K562 treated with DMSO at 1 percent for 48 hours (cell line): ENCODE measurements around the gene F8A1. TPM values are rescaled to one million over a fixed set of nuclear protein-coding genes. Genes with fewer than 3 reads are reported as not detected.

Source experiments
- total RNA-seq: library from RNA; unstranded; fragments of 300-600 nt; gene quantifications from 2 replicates; pipeline ENCODE4 v1.2.3, GENCODE V29; 2022; ENCODE audit warnings: low replicate concordance; ENCODE audit errors: extremely low read depth

F8A1 gene
- not detected in 2 replicates for total RNA-seq

GRCh38 chrX:154886069-154886788, at the start of gene F8A1:
F8A1 (plus strand) TSS chrX:154886355; CDS start chrX:154886375, 20 bp downstream.

Other genes starting within 250 kb of the F8A1 start
- gene CTAG2, start 232.8 kb upstream of the F8A1 start, total RNA-seq, result not detected in 2 replicates
- not detected in 2 replicates for gene GAB3, start 135.3 kb upstream of the F8A1 start, total RNA-seq
- not detected in 2 replicates for gene DKC1, start 123.5 kb upstream of the F8A1 start, total RNA-seq
- not detected in 2 replicates for gene MPP1, start 80.9 kb upstream of the F8A1 start, total RNA-seq
- gene SMIM9, start 51.7 kb upstream of the F8A1 start, total RNA-seq, result not detected in 2 replicates
- gene F8, start 136.4 kb downstream of the F8A1 start, total RNA-seq, result not detected in 2 replicates
- gene FUNDC2, start 140.5 kb downstream of the F8A1 start, total RNA-seq, result not detected in 2 replicates
- not detected in 2 replicates for gene CMC4, start 184.8 kb downstream of the F8A1 start, total RNA-seq
- not detected in 2 replicates for gene MTCP1, start 184.8 kb downstream of the F8A1 start, total RNA-seq
- not detected in 2 replicates for gene BRCC3, start 185.2 kb downstream of the F8A1 start, total RNA-seq